Peyer's patch (tissue), 4 donors: ENCODE results near the gene RGS3.

Experiments used
- POLR2A ChIP-seq, 2 donors: fragments of 450-650 bp; IDR thresholded peaks; one replicate each; pipeline ENCODE4 v1.5.1; 2017; ENCODE audit warnings: antibody characterized with exemption in 2 of 2, mild to moderate bottlenecking in 2 of 2, moderate library complexity in 2 of 2
- TF ChIP-seq, protein P1 (sequence below), 6 experiments: fragments of 450-650 bp in 4 of 6; fragments of 200-600 bp in 2 of 6; sonication (generic) in 1 of 6; IDR thresholded peaks; one replicate each; pipeline ENCODE4 v1.5.1; 2017 to 2019; ENCODE audit warnings: antibody characterized with exemption in 6 of 6, mild to moderate bottlenecking in 3 of 6, moderate library complexity in 1 of 6

DNA sequence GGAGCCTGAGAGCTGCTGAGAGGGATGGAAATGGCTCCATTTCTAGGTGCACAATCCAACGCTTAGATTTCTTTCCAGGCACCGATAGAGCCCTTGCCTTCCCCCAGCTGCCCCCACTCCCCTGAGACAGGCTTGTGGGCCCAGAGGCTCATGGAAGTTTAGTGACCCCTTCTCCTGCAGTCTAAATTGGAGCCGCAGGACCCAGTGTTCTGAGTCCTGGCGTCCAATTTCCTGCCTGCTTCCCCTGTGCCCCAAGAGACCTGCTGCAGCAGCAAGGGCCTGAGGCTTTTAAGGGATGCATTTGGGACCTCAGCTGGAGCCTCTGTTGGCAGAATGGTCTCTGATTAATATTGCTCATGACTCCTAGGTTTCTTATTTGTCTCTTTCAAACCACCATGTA is 61.7 kb downstream of the RGS3 start:
- TF ChIP-seq, protein P1, sequence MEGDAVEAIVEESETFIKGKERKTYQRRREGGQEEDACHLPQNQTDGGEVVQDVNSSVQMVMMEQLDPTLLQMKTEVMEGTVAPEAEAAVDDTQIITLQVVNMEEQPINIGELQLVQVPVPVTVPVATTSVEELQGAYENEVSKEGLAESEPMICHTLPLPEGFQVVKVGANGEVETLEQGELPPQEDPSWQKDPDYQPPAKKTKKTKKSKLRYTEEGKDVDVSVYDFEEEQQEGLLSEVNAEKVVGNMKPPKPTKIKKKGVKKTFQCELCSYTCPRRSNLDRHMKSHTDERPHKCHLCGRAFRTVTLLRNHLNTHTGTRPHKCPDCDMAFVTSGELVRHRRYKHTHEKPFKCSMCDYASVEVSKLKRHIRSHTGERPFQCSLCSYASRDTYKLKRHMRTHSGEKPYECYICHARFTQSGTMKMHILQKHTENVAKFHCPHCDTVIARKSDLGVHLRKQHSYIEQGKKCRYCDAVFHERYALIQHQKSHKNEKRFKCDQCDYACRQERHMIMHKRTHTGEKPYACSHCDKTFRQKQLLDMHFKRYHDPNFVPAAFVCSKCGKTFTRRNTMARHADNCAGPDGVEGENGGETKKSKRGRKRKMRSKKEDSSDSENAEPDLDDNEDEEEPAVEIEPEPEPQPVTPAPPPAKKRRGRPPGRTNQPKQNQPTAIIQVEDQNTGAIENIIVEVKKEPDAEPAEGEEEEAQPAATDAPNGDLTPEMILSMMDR (IDR thresholded peaks at IDR 0.05), result no peak
- no peak for TF ChIP-seq POLR2A (IDR thresholded peaks at IDR 0.05)
